Measurements from ENCODE around the gene CCDC83.

The CCDC83 gene

GRCh38 chr11:85827748-85828639 is 27.2 kb upstream of the CCDC83 start (continued):
- TF ChIP-seq PRDM6 (tag by site-specific recombination; IDR thresholded peaks at IDR 0.05) (peak; percentile 79), RBAK (tag by site-specific recombination; IDR thresholded peaks at IDR 0.05) (no peak), ZNF248 (tag by site-specific recombination; IDR thresholded peaks at IDR 0.05) (no peak), ZSCAN23 (tag by site-specific recombination; IDR thresholded peaks at IDR 0.05) (no peak), ZBTB21 (tag by site-specific recombination; IDR thresholded peaks at IDR 0.05) (no peak), ZBTB11 (tag by site-specific recombination; conservative IDR thresholded peaks at IDR 0.05; ENCODE audit: low read depth) (no peak), ZNF549 (tag by site-specific recombination; IDR thresholded peaks at IDR 0.05) (no peak), ZNF561 (tag by site-specific recombination; IDR thresholded peaks at IDR 0.05; ENCODE audit: borderline replicate concordance) (no peak), HOXA7 (CRISPR knock-in tag; IDR thresholded peaks at IDR 0.05; ENCODE audit: borderline replicate concordance) (no peak), MYNN (tag by site-specific recombination; IDR thresholded peaks at IDR 0.05; ENCODE audit: borderline replicate concordance) (no peak), ZNF311 (tag by site-specific recombination; IDR thresholded peaks at IDR 0.05; ENCODE audit: borderline replicate concordance) (no peak), ZNF830 (tag by site-specific recombination; IDR thresholded peaks at IDR 0.05; ENCODE audit: low read depth) (no peak), ZNF544 (tag by site-specific recombination; IDR thresholded peaks at IDR 0.05) (no peak), ZNF133 (tag by site-specific recombination; IDR thresholded peaks at IDR 0.05) (no peak), ZNF626 (tag by site-specific recombination; IDR thresholded peaks at IDR 0.05) (no peak), ZNF600 (tag by site-specific recombination; IDR thresholded peaks at IDR 0.05) (no peak), ZNF610 (tag by site-specific recombination; IDR thresholded peaks at IDR 0.05; ENCODE audit: borderline replicate concordance) (no peak), ZNF777 (tag by site-specific recombination; IDR thresholded peaks at IDR 0.05; ENCODE audit: borderline replicate concordance) (no peak), ZNF341 (tag by site-specific recombination; IDR thresholded peaks at IDR 0.05; ENCODE audit: low read depth) (no peak), ZNF501 (tag by site-specific recombination; IDR thresholded peaks at IDR 0.05) (no peak), ZNF2 (tag by site-specific recombination; IDR thresholded peaks at IDR 0.05) (no peak), KLF16 (tag by site-specific recombination; IDR thresholded peaks at IDR 0.05) (no peak), REST (tag by site-specific recombination; IDR thresholded peaks at IDR 0.05) (no peak), ZNF404 (tag by site-specific recombination; IDR thresholded peaks at IDR 0.05) (no peak), ZNF394 (tag by site-specific recombination; IDR thresholded peaks at IDR 0.05; ENCODE audit: borderline replicate concordance) (peak; percentile 35; the same call in 1 of the 2 replicates), ZNF184 (tag by site-specific recombination; IDR thresholded peaks at IDR 0.05) (no peak)

Data from HEK293 (cell line).